ENCODE data around the gene OPRD1.
A peak's percentile ranks its signal among the peaks of the same experiment; 100 is the strongest.

The OPRD1 gene

GRCh38 chr1:28883242-28883616, 71.3 kb downstream of the OPRD1 start:
- no peak for DNase-seq (ENCODE audit: low read depth in 3 of 3)

GRCh38 chr1:28885472-28885877, 73.5 kb downstream of the OPRD1 start:
- DNase-seq (ENCODE audit: low read depth in 3 of 3), result no peak

- DNase-seq (ENCODE audit: low read depth in 3 of 3), result no peak
These were observed 74.2 kb downstream of the OPRD1 start for GRCh38 chr1:28885977-28886730.

DNA sequence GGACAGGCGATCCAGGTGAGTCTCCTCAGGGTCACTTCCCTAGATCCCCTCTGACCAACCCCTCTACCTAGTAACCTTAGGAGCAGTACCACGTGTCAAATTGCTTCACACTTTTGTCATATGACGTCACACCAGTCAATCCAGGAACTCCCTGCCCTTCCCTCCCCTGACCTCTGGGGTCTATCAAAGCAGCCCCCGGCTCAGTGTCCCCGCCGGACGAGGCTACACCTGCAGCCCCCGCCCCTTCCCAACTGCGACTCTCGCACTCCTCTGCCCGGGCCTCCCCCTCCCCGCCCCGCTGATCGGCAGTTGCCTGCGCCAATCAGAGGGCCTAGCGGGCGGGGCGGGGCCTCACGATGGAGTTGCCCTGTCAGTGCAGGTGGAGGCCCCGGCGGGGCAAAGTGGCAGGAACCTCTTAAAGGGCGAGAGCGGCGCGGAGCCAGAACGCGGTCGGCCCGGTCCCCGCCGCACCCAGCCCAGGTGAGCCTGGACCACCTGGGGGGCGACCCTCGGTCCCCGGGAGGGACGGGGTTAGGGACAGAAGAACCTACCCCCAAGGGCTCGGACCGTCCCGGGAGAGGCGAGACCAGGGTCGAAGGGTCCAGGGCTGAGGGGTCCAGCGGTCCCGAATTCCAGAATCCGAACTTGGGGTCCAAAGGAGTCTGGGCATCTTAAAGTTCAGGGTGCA, 74.9 kb downstream of the OPRD1 start:
- DNase-seq (ENCODE audit: low read depth in 3 of 3), result peak; percentile 80 to 91 (median 82)

DNA sequence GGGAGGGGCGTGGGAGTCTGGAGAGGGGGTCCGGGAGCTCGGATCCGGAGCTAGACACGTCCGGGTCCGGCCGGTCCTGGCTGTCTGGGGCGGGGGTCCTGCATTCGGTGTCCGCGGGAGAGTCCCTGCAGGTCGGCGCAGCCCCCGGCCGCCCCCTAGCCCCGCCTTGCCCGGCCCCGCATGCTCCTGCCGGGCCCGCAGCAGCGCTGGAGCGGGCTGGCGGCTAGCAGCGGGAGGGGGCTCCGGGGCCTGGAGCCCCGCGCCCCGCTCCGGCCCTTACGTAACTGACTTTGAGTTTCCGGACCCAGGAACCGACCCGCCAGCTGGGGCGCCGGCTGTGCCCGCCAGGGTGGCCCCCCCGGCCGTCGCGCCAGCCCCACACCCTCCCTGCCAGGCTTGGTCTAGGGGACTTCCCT, 75.5 kb downstream of the OPRD1 start:
- DNase-seq (ENCODE audit: low read depth in 3 of 3), result peak in 1 of 3 experiments; percentile 29

- DNase-seq (ENCODE audit: low read depth in 3 of 3), result no peak
These were observed 76.1 kb downstream of the OPRD1 start for GRCh38 chr1:28887835-28888682.

DNA sequence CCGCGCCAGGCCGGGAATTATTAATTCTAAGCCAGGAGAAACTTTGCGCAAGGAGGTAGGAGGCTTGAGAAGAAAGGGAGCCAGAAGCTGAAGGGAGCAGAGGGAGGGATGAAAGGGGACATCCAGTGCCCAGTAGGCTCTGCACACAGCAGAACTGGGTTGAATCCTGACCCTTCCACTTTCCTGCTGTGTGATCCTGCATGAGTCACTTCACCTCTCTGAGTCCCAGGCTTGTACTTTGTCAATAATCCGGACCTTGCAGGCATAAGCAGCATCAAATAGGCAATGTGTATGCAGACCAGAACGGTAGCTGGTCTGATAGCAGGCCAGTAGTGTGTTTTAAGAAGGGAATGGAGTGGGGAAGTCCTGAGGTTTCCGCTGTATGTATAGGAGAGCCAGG, 76.9 kb downstream of the OPRD1 start:
- DNase-seq (ENCODE audit: low read depth in 3 of 3), result no peak

GRCh38 chr1:28889357-28889756, 77.4 kb downstream of the OPRD1 start:
- DNase-seq (ENCODE audit: low read depth in 3 of 3), result no peak

- DNase-seq (ENCODE audit: low read depth in 3 of 3), result no peak
These were observed 78.5 kb downstream of the OPRD1 start for GRCh38 chr1:28890435-28890834.

- DNase-seq (ENCODE audit: low read depth in 3 of 3), result no peak
These were observed 78.9 kb downstream of the OPRD1 start for GRCh38 chr1:28890836-28891235.

DNA sequence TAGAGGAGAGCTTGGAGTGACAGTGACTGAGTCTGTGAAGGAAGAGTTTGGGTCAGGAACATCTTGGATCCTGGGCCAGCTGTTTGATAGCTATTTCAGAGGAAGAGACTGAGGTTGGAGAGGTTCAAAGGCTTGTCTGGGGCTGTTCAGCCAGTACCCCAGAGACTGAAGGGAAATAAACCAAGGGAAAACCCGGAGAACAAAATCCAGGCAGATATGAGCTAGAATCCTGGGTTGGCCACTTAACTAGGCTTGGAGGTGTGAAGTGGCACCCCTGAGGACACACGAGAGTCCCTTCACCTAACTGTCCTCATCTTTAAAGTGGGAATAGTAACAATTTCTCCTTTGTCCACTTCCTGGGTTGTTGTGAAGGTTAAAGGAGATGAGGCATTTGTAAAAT, 79.3 kb downstream of the OPRD1 start:
- DNase-seq (ENCODE audit: low read depth in 3 of 3), result no peak

GRCh38 chr1:28893403-28894102, 81.6 kb downstream of the OPRD1 start:
- no peak for DNase-seq (ENCODE audit: low read depth in 3 of 3)

- no peak for DNase-seq (ENCODE audit: low read depth in 3 of 3)
These were observed 82.8 kb downstream of the OPRD1 start for GRCh38 chr1:28894785-28895184.

GRCh38 chr1:28895896-28896608, 84.1 kb downstream of the OPRD1 start:
- no peak for DNase-seq (ENCODE audit: low read depth in 3 of 3)

- DNase-seq (ENCODE audit: low read depth in 3 of 3), result no peak
These were observed 84.6 kb downstream of the OPRD1 start for GRCh38 chr1:28896609-28896986.

- no peak for DNase-seq (ENCODE audit: low read depth in 3 of 3)
These were observed 85.8 kb downstream of the OPRD1 start for GRCh38 chr1:28897789-28898188.

GRCh38 chr1:28898405-28898881, 86.5 kb downstream of the OPRD1 start:
- DNase-seq (ENCODE audit: low read depth in 3 of 3), result no peak

DNA sequence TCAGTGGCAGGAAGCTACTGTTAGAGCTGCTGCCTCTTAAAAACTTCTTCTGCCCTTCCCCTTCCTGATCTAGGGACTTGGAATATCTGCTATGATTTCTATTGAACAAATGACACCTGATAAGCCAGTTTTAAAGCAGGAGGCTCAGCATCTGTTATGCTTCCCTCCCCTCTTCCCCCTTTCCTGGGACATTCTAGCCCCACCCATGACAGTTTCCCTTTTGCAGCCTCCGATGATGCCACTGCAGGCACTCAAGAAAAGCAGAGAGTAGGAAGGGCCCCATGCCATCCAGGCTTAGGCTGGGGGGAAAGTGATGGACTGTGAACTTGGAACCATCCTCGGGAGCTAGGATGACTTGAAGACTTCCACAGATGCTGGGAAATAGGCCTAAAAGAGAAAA, 87.3 kb downstream of the OPRD1 start:
- DNase-seq (ENCODE audit: low read depth in 3 of 3), result no peak

- DNase-seq (ENCODE audit: low read depth in 3 of 3), result no peak
These were observed 88.6 kb downstream of the OPRD1 start for GRCh38 chr1:28900562-28900961.

DNA sequence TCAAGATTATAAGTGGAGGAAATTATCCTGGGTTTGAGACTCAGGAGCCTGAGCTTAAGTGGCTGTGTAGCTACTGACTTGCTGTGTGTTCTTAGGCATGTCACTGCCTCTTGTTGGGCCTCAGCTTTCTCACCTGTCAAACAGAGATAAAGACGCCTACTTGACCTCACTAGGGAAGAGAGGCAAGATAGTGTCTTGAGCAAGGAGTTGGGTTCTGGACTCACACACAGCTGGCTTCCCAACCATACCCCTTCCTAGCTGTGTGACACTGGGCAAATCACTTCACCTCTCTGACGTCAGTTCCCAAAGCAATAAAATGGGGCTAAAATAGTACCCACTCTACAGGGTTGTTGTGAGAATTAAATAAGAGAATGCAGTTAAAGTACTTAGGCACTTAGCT, 90.8 kb downstream of the OPRD1 start:
- DNase-seq (ENCODE audit: low read depth in 3 of 3), result no peak

Measured in stimulated activated CD4-positive, alpha-beta T cell treated with anti-CD3 and anti-CD28 coated beads, TNF-alpha, amount 100 ng/mL, for 4 hours (primary cell).